GM19328 (cell line): ENCODE results near the gene ZNF764.
"Not testable (repeated sequence)": the region's sequence is repeated elsewhere in the genome, so short reads cannot be mapped to it uniquely, and the experiment has no call there.

Source experiments
- ATAC-seq: cut with Tn5 transposase; IDR thresholded peaks from one replicate; pipeline ENCODE4 v1.9.1; 2021; ENCODE audit warnings: mild to moderate bottlenecking, moderate library complexity; ENCODE audit not compliant: unreplicated experiment

The ZNF764 gene

DNA sequence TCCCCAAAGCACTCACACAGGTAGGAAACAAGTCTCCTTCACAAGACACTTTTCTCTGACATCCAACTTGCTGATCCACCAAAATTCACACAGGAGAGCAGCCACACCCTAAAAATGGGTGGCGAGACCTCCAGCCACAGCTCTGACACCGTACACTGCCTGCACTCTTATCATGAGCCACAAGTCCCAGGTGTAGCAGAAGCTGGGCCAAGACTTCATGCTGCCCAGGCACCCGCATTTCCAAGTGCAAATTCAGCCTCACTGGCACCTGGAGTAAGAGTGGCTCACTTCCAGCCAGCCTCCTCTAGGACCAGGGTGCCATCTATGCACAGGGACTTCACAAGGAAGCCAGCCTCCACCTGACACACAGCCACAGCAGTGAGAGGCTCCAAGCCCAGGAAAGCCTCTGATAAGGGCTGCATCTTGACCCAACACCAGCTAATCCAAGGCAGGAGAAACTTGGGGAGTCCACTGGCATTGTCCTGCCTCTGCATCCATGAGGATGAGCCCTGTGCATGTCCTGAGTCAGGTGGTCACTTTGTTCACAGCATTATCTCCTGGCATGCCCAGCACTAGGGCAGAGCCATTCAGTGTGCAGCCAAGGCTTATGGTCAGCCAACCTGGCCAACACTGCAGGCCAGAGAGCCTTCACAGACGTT, 29.2 kb downstream of the ZNF764 start:
- ATAC-seq = no peak

DNA sequence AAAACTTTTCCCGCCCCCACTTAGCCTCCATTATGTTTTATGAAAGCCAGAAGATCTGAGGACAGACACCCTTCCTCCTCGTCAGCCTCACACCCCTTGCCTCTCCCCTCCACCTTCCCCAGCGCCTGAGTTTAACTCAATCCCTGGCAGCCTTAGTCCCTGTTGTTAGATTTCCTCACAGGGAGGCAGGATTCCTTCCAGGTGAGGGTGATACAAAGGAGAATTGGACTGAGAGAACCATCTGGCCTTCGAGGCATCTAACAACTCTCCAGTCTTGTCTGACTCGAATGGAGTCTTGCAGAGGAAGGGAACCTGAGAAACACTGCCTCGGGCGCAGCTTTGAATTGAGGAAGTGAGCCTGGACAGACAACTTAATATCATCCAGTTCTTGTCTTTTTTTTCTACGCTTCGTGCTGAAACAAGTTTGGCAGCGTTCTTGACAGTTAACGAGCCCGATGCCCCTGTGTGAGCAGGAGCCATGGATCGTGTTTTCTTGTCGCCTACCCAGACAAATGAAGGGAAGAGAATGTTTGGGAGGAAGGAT, 30.5 kb downstream of the ZNF764 start:
- no peak for ATAC-seq

- peak; percentile 83 for ATAC-seq
Observed at GRCh38 chr16:30526823-30527634, 31.1 kb downstream of the ZNF764 start.

DNA sequence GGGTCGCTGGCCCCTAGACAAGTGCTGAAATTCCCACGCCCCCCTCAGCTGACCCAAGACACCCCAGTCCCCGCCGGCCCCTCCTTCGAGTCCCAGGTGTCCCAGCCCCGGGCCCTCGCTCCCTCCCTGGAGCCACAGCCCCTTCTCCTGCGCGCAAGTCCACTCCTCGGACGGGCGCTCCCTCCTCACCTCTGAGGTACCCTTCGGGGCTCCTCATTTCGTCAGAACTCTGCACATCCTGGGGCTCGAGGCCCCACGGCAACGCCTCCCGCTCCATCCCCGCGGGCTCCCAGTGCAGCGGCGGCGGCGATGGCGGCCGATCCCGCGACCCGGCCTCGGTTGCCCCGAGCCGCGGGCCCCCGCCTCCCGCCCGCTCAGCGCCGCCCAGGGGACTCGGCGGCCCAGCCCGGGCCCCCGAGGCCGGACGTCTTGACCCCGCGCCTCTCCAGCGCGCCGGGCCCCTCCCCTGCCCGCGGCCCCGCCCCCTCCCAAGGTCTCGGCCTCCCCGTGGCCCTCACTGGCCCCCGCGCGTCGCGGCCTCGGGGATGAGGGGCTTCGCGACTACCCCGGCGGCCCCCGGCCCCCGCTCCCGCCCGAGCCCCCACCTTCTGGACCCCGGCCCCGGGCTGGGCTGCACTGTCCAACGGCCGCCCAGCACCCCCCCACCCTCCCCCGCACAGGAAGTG, 31.9 kb downstream of the ZNF764 start, which contains the start of gene ZNF768:
TSS of gene ZNF768 (minus strand) at position 430 of the 686 bp plus-strand sequence. CDS start at position 277, 153 bp downstream.
- ATAC-seq = peak; percentile 30

GRCh38 chr16:30525844-30526136, 32.4 kb downstream of the ZNF764 start:
- no peak for ATAC-seq

DNA sequence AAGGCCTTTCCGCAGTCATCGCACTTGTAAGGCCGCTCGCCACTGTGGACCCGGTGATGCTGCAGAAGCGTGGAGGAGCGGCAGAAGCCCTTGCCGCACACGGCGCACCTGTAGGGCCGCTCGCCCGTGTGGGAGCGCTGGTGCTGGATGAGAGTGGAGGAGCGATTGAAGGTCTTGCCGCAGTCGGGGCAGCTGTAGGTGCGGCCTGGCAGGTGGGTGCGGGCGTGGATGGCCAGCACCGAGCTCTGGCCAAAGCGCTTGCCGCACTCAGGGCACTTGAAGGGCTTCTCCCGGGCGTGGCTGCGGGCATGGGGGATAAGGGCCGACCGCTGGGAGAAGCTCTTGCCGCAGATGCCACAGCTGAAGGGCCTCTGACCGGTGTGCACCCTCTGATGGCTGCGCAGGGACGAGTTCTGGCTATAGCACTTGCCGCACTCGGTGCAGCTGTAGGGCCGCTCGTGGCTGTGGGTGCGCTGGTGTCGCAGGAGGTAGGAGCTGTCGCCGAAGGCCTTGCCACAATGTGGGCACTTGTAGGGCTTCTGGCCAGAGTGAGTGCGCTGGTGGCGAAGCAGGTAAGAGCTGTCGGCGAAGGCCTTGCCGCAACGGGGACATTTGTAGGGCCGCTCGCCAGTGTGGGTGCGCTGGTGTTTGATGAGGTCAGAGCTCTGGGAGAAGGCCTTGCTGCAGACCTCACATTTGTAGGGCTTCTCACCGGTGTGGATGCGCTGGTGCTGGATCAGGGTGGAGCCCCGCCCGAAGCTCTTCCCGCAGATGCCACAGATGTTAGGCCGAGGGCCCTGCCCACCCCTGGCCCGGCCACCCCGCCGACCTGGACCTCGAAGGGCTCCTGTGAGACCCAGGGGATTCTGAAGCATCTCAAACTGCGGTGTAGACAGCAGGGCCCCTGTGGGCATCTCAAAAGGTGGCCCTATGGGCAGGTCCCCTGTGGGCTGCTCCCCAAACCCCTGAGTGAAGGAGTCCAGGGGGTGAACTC, 33.3 kb downstream of the ZNF764 start:
- no peak for ATAC-seq

GRCh38 chr16:30523768-30524574, 34.2 kb downstream of the ZNF764 start:
- no peak for ATAC-seq

GRCh38 chr16:30522702-30523463, 35.3 kb downstream of the ZNF764 start:
- ATAC-seq = not testable (repeated sequence)

GRCh38 chr16:30521873-30522641, 36.1 kb downstream of the ZNF764 start:
- ATAC-seq = no peak

DNA sequence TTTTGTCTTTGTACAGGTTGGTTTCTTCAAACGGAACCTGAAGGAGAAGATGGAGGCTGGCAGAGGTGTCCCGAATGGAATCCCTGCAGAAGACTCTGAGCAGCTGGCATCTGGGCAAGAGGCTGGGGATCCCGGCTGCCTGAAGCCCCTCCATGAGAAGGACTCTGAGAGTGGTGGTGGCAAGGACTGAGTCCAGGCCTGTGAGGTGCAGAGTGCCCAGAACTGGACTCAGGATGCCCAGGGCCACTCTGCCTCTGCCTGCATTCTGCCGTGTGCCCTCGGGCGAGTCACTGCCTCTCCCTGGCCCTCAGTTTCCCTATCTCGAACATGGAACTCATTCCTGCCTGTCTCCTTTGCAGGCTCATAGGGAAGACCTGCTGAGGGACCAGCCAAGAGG, 36.7 kb downstream of the ZNF764 start:
- ATAC-seq = no peak

- ATAC-seq = no peak
Observed at GRCh38 chr16:30519120-30520049, 38.8 kb downstream of the ZNF764 start.

DNA sequence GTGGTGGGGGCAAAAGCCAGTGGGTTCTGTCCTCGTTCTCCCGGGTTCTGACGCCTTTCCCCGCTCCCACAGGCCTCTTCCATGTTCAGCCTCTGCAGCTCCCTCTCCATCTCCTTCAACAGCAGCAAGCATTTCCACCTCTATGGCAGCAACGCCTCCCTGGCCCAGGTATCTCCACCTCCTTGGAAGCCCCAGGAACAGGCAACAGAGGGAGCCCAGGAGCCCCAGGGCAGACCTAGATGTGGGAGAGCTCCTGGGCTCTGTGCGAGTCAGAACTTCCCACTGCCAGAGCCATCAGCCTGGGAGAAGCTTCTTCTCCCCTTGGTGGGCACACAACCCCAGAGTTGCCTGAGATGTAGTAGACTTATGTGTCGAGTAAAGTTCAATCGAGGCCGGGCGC, 39.6 kb downstream of the ZNF764 start:
- no peak for ATAC-seq

GRCh38 chr16:30515275-30515674, 42.9 kb downstream of the ZNF764 start:
- ATAC-seq = no peak

DNA sequence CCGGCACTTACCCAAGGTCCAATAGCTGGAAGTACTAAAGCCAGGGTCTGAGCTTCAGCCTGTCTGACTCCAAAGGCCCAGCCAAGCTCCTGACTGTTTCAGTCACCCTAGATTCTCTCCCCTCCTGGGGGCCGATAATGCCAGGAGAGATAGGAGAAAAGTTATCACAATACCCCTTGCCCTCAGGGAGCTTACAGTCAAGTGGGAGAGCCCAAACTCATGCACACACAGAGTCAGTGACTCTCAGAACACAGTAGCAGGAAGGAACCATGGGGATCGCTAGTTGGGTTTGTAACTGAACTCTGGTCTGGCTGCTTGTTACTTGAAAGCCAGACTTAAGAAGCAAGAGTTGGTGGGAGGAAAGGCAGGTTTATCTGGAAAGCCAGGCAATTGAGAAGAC, 46.7 kb downstream of the ZNF764 start:
- ATAC-seq = no peak

- ATAC-seq = no peak
Observed at GRCh38 chr16:30510376-30510938, 47.7 kb downstream of the ZNF764 start.

GRCh38 chr16:30509081-30509765, 49.0 kb downstream of the ZNF764 start:
- ATAC-seq = no peak
